ENCODE measurements around the gene SYMPK.
"Not testable (repeated sequence)": the region's sequence is repeated elsewhere in the genome, so short reads cannot be mapped to it uniquely, and the experiment has no call there.

The SYMPK gene

GRCh38 chr19:45862564-45863334, at the start of gene SYMPK:
TSS of gene SYMPK (minus strand) at chr19:45863147. CDS start at chr19:45854495, 8,652 bp downstream.
- peak; percentile 97 to 99 for DNase-seq

- no peak for DNase-seq
Measured at GRCh38 chr19:45911291-45911690, 48.3 kb upstream of the SYMPK start.

DNA sequence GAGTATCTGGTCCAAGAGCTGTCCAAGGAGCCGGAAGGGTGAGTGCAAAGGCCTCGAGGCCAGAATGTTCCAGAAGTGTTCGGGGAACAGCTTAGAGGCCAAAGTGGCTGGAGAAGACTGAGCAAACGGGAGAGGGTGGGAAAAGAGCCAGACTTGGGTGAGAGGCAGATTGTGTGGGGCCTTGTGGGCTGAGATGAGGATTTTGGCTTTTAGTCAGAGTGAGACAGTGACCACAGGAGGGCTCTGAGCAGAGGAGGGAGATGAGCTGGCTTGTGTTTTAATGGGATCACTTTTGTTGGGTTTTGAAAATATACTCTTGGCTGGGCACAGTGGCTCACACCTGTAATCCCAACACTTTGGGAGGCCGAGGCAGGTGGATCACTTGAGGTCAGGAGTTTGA, 46.0 kb upstream of the SYMPK start:
- DNase-seq = no peak

DNA sequence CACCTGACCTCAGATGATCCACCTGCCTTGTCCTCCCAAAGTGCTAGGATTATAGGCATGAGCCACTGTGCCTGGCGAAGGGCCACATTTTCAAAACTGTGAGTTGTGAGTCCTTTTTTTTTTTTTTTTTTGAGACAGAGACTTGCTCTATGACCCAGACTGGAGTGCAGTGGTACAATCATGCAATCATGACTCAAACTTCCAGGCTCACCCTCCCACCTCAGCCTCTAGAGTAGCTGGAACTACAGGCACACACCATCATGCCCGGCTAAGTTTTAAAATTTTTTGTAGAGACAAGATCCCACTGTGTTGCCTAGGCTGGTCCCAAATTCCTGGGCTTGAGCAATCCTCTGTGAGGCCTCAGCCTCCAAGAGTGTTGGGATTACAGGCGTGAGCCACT, 43.3 kb upstream of the SYMPK start:
- no peak for DNase-seq

GRCh38 chr19:45905011-45905410, 42.1 kb upstream of the SYMPK start:
- DNase-seq = no peak

DNA sequence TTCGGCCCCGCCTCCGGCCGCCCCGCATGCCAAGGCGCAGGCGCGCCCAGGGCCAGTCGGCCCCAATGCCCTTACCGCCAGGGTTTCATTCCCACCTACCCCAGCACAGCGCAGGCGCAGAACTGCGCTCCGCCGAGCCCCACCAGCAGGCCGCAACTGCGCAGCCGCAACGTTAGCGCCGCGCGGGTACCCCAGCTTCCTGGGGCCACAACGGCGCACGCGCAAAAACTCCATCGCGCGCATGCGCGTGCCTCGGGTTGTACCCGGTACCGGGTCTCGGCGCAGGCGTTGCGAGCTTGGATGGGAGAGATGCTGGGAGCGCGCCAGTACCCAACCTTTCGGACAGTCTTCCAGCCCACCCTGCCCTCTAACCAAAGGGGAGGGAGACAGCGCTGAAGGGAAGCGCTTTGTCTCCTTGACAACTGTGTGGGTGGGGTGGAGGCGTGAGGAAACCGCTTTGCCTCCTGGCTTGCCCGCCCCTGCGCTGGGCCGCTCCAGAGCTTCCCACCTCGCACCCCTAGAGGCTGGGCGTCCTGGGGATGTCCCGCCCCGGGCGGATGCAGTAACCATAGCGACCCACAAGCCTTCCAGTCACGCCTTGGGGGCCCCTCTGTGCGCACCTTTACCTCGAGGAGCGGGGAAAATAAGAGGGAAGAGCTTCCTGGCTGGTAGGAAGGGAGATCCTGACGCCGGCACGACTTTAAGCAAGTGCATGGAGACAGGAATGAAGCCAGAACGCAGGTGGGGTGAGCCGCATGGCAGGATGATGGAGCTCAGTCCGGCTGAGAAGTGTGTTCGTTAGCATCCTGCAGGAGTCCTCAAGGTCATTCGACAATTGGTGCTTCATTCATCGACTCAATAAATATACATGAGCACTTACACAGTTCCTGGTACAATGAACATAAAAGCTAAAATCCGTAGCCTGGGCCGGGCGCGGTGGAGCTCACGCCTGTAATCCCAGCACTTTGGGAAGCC, 40.0 kb upstream of the SYMPK start:
- DNase-seq = peak; percentile 95 to 96

DNA sequence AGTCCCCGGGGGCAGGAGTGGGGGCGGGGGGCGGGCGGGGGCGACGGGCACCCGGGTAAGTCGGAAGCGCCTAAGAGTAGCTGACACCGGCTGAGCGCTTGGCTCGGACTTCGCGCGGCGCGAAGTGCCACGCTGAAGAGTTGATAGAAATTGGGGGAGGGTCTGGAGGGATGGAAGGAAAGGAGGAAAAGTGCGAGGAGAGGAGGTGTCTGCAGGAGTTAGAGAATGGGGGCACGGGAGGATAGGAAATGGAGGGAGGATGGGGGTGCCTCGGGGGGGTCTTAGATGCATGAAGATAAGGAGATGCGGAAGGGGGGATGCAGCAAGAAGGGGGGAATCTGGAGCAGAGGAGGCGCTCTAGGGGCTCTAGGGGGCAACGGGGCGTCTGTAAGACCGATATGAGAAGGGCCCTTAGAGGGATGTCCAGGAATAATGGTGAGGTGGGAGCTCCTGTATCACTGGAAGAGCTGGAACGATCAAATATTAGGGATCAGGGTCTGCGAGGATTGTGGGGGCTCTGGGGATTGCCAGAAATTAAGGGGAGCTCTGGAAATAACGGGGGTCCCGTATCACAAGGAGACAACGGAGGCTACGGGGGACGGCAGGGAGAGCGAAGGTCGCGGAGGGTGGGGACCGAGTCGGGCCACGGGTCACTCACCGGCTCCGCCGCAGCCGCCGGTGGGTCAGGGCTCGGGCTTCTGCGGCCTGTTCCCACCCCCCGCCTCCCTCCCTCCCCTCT, 39.1 kb upstream of the SYMPK start, which contains the start of gene MYPOP:
Gene MYPOP, minus strand, starts transcription at position 702 of the 739 bp plus-strand sequence. CDS start 840 bp downstream, outside the sequence.
- no peak for DNase-seq

DNA sequence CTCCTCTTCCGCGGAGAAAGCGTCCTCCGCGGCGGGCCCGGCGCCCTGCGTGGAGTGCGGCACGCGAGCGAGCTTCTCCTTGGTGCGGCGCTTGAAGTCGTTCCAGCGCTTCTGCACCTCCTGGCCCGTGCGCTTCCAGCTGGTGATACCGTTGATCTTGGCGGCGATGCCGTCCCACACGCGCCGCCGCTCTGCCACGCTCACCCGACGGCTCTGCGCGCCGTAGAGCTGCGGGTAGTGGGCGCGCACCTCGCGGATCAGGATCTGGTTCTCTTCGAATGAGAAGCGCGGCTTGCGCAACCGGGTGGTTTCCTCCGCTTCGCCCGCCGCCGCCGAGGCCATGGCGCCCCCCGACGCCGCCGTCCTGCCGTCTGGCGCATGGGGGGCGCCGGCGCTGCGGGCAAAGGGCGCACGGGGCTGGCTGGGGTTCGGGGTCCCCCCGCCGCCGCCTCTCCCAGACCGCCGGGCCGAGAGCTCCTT, 38.5 kb upstream of the SYMPK start:
- DNase-seq = no peak

DNA sequence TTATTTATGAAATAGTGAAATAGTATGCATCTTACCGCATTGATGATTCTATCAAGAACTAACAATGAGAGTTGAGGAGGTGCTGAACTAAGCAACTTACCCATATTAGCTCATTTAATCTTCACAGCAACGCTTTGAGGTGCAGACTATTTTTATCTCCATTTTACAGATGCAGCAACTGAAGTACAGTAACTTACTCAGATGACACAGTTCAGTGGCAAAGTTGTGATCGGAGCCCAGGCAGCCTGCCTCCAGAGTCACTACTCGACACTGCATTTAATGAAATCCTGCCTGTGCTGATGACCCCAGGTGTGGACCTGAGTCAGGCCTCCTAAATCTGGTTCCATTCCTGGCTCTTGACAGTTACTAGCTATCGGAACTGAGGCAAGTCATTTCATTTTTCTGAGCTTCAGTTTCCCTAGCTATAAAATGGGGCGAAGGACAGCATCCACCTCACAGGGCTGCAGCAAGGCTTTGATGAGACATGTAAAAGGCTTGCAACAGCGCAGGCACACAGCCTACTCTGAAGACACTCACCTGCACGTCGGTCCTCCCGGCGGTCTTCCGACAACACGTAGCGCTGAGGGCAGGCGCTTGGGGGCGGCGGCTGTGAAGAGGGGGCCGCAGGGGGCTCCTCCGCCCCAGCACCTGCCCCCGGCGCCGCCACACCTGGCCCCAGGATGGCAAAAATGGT, 37.9 kb upstream of the SYMPK start:
- no peak for DNase-seq

DNA sequence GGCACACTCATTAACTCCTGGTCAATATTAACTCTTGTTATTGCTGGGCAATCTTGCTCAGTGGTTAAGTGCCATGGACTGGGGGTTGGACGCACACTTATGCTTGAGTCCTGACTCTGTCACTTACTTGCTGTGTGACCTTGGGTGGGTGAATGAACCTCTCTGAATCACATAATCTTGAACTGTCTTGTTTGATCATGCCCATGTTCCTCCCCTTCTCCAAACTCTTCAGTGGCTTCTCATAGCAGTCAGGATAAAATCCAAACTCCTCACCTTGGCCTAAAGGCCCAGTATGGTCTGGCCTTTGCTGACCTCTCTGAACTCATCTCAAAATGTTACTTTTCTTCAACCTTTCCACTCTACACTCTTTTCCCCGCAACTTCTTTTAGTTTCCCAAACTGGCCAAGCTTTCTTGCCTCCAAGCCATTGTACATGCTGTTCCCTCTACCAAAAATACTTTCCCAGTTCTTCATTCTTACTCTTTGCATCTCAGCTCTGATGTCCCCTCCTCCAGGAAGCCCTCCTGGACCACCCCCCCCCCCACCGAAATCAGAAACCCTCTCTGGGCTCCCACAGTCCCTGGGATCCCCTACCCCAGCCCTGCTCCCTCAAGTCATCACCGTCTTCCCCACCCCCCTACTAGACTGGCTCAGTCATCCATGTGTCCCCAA, 37.1 kb upstream of the SYMPK start:
- DNase-seq = no peak

- no peak for DNase-seq
Measured at GRCh38 chr19:45899253-45899652, 36.3 kb upstream of the SYMPK start.

GRCh38 chr19:45897261-45897812, 34.4 kb upstream of the SYMPK start:
- no peak for DNase-seq

DNA sequence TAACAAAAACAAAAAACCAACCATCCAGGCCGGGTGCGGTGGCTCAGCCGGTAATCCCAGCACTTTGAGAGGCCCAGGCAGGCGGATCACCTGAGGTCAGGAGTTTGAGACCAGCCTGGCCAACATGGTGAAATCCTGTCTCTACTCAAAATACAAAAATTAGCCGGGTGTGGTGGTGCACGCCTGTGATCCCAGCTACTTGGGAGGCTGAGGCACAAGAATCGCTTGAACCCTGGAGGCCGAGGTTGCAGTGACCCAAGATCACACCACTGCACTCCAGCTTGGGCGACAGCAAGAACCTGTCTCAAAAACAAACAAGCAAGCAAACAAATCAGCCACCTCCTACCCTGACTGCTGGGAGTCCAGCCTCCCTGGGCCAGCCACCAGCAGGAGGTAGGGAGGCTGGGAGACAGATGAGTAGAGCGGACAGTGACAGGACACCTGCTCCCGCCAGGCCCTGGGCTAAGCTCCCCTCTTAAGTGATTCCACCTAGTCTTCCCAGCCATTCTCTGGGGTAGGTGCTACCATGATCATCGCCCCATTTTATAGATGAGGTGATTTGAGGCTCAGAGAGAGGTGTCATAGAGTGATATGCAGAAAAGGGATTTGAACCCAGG, 33.1 kb upstream of the SYMPK start:
- not testable (repeated sequence) for DNase-seq

GRCh38 chr19:45895519-45895972, 32.6 kb upstream of the SYMPK start:
- DNase-seq = no peak

DNA sequence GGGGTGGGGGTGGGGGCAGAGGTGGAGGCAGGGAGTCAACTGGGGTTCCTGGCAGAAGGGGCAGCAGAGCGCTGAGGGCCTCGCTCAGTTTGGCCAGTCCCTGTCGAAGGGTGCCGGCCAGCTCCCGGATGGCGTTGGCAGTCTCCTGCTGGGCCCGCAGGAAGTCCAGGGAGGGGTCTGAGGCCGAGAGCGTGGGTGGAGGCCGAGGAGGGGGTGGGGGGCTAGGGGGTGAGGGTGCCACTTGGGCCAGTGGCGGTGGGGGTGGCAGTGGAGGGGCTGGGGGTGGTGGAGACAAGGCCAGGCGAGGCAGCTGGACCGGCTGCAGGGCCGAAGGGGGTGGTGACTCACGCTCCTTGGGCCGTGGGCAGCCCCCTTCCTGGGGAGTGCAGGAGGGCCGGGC, 27.9 kb upstream of the SYMPK start:
- DNase-seq = no peak

GRCh38 chr19:45889210-45889885, 26.4 kb upstream of the SYMPK start:
- no peak for DNase-seq

- no peak for DNase-seq
Measured at GRCh38 chr19:45887200-45887710, 24.3 kb upstream of the SYMPK start.

- DNase-seq = peak; percentile 83 to 93
Measured at GRCh38 chr19:45886427-45887199, 23.7 kb upstream of the SYMPK start.

Data from NCI-H2081 (cell line).